Femur (tissue), 1 donor: ENCODE results near the gene LCLAT1.
"Not testable (repeated sequence)": the region's sequence is repeated elsewhere in the genome, so short reads cannot be mapped to it uniquely, and the experiment has no call there.

Source experiments
- DNase-seq: peaks from one replicate; pipeline ENCODE4 v3.0.0-alpha.2; 2017

LCLAT1 gene

DNA sequence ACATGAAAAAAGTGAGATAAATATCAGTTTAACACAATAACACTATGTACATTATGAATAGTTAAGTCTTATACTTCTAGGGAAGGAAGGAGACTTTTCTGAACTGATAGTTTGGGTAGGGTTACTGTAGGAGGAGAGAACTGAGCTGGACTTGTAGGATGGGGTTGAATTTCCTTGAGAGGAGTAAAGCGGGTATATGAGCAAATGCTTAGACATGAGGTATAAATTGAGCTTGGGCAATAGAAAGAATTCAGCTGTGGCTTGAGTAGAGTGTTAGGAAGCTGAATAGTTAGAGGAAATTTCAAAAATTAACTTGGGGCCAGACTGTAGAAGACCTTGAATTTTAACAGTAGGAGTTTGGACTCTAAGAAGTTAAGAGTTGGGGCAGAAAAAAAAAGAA, 45.1 kb downstream of the LCLAT1 start:
- DNase-seq, result no peak

GRCh38 chr2:30492619-30493018, 45.6 kb downstream of the LCLAT1 start:
- DNase-seq, result no peak

GRCh38 chr2:30493440-30493839, 46.4 kb downstream of the LCLAT1 start:
- DNase-seq, result no peak

DNA sequence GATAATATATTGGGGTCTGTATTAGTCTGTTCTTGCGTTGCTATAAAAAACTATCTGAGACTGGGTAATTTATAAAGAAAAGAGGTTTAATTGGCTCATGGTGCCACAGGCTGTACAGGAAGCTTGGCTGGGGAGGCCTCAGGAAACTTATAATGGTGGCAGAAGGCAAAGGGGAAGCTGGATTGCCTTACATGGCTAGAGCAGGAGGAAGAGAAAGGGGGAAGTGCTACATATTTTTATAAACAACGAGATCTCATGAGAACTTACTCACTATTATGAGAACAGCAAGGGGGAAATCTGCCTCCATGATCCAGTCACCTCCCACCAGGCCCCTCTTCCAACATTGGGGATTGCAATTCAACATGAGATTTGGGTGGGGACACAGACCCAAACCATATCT, 48.9 kb downstream of the LCLAT1 start:
- DNase-seq, result not testable (repeated sequence)

DNA sequence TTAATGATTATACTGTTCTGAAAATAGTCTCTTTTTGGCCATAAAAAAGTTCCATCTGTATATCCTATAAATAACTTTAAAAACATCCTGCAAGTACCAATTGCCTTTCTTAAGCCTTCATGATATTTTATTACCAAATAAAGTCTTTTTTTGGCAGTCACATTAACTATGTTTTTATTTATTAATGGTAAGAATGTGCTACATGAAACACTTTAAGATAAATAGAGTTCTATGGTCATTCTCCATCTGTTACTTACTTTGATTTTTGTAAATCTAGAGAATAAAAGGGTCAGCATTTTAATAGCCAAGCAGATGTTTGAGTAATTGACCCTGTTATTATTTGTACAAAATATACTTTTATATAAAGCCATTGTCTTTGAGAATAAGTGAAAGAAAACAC, 52.6 kb downstream of the LCLAT1 start:
- DNase-seq, result no peak

- DNase-seq, result no peak
Observed at GRCh38 chr2:30500699-30501098, 53.7 kb downstream of the LCLAT1 start.

- no peak for DNase-seq
Observed at GRCh38 chr2:30502310-30502709, 55.3 kb downstream of the LCLAT1 start.

- no peak for DNase-seq
Observed at GRCh38 chr2:30503007-30503694, 56.1 kb downstream of the LCLAT1 start.

DNA sequence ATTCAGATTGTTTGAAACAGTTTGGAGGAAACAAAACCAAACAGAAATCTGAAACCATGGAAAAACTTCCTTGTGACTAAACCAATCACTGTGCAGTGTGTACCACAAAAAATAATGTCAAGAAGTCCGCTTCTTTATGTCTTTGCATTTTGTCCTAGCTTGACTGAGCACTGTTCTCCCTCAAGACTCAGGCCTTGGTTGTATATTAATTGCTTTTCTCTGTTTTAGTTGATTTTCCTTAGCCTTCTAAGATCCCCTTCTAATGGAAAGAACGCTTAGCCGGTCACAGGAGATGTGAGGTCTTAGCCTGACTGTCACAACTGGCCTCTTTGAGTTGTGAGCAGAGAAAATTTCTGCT, 56.6 kb downstream of the LCLAT1 start:
- DNase-seq, result no peak

DNA sequence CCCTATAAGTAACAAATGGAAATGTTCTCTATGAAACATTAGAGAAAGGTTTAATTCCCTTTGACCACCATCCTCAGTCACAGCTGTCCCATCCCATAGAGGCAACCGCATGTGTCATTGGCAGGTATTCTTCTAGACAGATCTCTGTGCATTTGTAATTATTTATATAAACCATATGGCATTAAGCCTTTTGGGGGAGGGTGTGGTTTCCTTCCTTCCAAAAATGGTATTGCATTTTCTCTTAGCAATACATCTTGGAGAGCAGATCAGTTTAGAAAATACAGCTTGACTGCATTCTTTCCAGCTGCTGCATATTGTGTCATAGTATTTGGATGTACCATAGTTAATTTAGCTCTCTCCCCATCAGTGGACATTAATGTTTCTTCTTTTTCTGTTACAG, 57.7 kb downstream of the LCLAT1 start:
- no peak for DNase-seq

- DNase-seq, result no peak
Observed at GRCh38 chr2:30505500-30506180, 58.6 kb downstream of the LCLAT1 start.

DNA sequence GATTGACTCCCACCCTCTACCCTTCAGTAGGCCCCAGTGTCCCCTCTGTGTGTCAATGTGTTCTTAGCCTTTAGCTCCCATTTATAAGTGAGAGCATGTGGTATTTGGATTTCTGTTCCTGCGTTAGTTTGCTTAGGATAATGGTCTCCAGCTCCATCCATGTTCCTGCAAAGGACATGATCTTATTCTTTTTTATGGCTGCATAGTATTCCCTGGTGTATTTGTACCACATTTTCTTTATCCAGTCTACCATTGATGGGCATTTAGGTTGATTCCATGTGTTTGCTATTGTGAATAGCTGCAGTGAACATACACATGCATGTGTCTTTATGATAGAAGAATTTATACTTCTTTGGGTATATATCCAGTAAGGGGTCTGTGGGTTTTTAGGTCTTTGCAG, 60.4 kb downstream of the LCLAT1 start:
- DNase-seq, result not testable (repeated sequence)

GRCh38 chr2:30509716-30510115, 62.7 kb downstream of the LCLAT1 start:
- DNase-seq, result no peak

GRCh38 chr2:30510409-30510808, 63.4 kb downstream of the LCLAT1 start:
- no peak for DNase-seq

DNA sequence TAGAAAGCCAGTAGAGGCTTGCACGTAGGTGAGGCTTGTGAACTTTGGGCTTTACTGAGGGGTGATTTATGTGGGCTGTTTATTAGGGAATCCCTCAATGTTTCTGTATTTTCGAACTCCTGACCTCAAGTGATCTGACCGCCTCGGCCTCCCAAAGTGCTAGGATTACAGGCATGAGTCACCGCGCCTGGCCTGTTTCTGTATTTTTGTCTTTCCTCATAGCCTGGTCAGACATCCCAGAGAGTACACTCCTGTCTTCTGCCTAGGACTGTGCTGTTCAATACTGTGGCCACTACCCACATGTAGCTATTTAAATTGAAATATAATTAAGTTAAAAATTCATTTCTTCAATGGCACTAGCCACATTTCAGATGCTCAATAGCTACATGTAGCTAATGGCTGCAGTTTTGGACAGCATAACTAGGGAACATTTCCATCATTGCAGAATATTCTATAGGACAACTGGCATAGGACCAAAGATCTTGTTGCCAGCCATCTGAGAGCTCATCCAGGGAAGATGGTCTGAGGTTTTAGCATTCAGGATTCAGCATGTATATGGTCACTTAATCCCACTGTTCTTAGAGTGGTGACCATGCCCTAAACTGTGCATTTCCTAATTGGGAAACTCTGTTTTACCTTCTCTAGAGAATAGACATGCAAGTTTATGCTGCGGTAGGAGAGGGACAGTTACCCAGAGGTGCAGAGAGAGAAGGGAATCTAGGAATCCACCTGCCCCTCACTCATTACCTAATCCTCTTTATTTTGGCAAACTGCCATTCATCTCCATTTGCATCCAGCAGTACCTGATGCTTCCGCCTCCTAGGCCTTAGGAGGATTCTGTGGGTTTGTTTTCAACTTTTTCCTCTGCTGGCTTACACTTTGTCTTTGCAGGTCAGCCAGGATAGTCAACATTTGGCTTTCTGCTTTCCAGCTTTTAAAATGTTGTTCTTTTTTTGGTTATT, 64.4 kb downstream of the LCLAT1 start:
- DNase-seq, result no peak

DNA sequence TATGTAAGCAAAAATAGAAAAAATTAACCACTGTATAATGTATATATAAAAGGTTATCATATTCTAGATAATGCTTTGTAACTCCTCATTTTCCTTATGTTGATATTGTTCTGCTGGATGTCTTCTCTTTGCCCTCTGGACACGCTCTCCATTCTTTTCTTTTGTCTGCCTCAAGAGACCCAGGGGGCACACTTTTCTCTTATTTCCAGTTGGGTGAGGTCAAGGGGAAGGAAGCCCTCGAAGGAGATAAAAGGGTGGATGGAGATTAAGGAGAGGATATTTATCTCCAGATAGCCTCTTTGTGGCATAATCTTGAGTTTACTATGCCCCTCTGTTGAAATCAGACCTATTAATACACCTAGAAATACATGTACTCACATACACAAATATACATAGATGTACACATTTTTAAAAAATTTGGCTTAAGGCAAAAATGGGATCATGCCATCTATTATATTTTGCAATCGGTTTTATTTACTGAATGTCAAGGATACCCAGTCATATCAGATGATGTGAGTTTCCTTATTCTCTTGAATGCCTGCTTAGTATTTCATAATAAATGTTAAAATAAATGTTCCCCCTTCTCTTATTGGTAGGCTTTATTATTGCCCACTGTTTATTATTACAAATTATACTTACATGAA, 65.3 kb downstream of the LCLAT1 start:
- no peak for DNase-seq

GRCh38 chr2:30513649-30514048, 66.6 kb downstream of the LCLAT1 start:
- not testable (repeated sequence) for DNase-seq

DNA sequence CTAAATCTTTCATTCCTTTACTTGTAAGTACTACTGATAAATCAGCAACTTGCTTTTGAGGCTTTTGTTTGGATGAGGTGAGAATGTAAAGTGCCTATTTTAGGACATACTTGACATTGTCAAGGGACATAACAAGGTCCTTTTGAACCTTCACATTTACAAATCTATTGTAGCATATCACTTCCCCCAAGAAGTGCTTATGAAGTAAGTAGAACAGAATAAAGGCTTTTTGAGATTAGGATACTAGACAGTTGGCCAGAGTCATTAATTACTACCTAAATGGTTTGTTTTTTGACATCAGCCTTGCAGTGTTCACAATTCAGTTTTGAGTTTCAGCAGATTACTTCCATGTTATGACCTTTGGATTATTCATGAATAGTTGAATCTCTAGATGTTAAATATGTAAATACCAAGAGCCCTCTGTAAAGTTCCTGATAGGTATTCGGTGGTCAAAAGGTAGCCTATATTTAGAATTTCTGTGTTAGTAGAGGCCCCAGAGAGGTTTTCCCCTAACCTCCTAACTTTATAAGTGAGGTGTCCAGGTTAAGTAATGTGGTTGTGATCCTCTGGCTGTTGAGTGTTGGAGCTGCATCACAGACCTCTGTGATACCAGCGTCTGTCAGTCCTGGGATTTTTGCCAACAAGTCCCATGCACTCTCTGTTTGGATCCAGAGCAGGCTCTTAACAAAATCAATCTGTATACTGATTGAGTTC, 67.2 kb downstream of the LCLAT1 start:
- DNase-seq, result no peak

- no peak for DNase-seq
Observed at GRCh38 chr2:30514848-30515435, 67.9 kb downstream of the LCLAT1 start.

GRCh38 chr2:30516166-30516565, 69.1 kb downstream of the LCLAT1 start:
- DNase-seq, result no peak

GRCh38 chr2:30519796-30520195, 72.8 kb downstream of the LCLAT1 start:
- DNase-seq, result no peak

DNA sequence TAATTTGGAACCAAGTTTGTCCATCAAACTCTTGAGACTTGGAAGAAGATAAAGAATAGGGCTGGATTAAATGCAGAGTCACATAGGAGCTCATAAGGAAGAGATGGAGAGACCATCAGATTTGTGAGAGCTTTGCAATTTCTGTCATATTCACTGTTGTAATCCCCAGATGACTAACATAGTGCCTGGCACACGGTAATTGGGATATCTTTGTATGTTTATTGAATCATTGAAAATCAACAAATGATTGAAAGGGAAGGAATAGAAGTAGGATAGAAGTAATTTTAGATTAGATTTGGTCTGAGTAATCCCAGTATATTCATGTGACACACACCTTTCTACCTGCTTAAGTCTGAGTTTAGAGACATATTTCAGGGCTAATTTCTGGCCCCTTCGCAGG, 75.4 kb downstream of the LCLAT1 start:
- no peak for DNase-seq
